Activated CD4-positive, alpha-beta T cell treated with anti-CD3 and anti-CD28 coated beads, Interleukin-2, amount 50 U/mL, for 48 hours (primary cell): ENCODE measurements around the gene PIP4K2A.
"Not testable (repeated sequence)": the region's sequence is repeated elsewhere in the genome, so short reads cannot be mapped to it uniquely, and the experiment has no call there.

Source experiments
- DNase-seq, 2 experiments: peaks; one replicate each; pipeline ENCODE4 v3.0.0-alpha.2; 2020

PIP4K2A gene

GRCh38 chr10:22548344-22548743 is 166.0 kb downstream of the PIP4K2A start:
- no peak for DNase-seq

- DNase-seq = no peak
These were observed 168.7 kb downstream of the PIP4K2A start for GRCh38 chr10:22545643-22546042.

- no peak for DNase-seq
These were observed 169.9 kb downstream of the PIP4K2A start for GRCh38 chr10:22544325-22545068.

- DNase-seq = no peak
These were observed 171.6 kb downstream of the PIP4K2A start for GRCh38 chr10:22542773-22543172.

GRCh38 chr10:22541900-22542299 is 172.5 kb downstream of the PIP4K2A start:
- DNase-seq = no peak

- no peak for DNase-seq
These were observed 174.6 kb downstream of the PIP4K2A start for GRCh38 chr10:22539579-22540298.

- no peak for DNase-seq
These were observed 176.6 kb downstream of the PIP4K2A start for GRCh38 chr10:22537810-22538209.

- no peak for DNase-seq
These were observed 177.8 kb downstream of the PIP4K2A start for GRCh38 chr10:22536620-22537019.

GRCh38 chr10:22534849-22535604 is 179.4 kb downstream of the PIP4K2A start:
- no peak for DNase-seq

GRCh38 chr10:22531441-22531840 is 182.9 kb downstream of the PIP4K2A start:
- no peak for DNase-seq

- DNase-seq = no peak
These were observed 183.4 kb downstream of the PIP4K2A start for GRCh38 chr10:22531008-22531407.

- DNase-seq = no peak
These were observed 186.9 kb downstream of the PIP4K2A start for GRCh38 chr10:22527520-22527919.

- DNase-seq = not testable (repeated sequence)
These were observed 190.0 kb downstream of the PIP4K2A start for GRCh38 chr10:22524333-22524732.

GRCh38 chr10:22520645-22521044 is 193.7 kb downstream of the PIP4K2A start:
- DNase-seq = not testable (repeated sequence)

- DNase-seq = no peak
These were observed 196.1 kb downstream of the PIP4K2A start for GRCh38 chr10:22518167-22518724.

- DNase-seq = no peak
These were observed 199.4 kb downstream of the PIP4K2A start for GRCh38 chr10:22515009-22515408.

- not testable (repeated sequence) for DNase-seq
These were observed 200.0 kb downstream of the PIP4K2A start for GRCh38 chr10:22514414-22514758.

- not testable (repeated sequence) for DNase-seq
These were observed 200.6 kb downstream of the PIP4K2A start for GRCh38 chr10:22513483-22514413.

GRCh38 chr10:22512015-22512414 is 202.4 kb downstream of the PIP4K2A start:
- not testable (repeated sequence) for DNase-seq

- not testable (repeated sequence) for DNase-seq
These were observed 206.2 kb downstream of the PIP4K2A start for GRCh38 chr10:22508214-22508613.

- peak; percentile 29 to 51 for DNase-seq
These were observed 208.3 kb downstream of the PIP4K2A start for GRCh38 chr10:22505911-22506685.
